Peyer's patch (tissue), 4 donors: Measurements from ENCODE around the gene GCDH.

Experiments used
- CTCF ChIP-seq, 6 experiments: fragments of 450-650 bp in 4 of 6; fragments of 200-600 bp in 2 of 6; sonication (generic) in 1 of 6; IDR thresholded peaks; one replicate each; pipeline ENCODE4 v1.5.1; 2017 to 2019; ENCODE audit warnings: antibody characterized with exemption in 6 of 6, mild to moderate bottlenecking in 3 of 6, moderate library complexity in 1 of 6
- POLR2A ChIP-seq, 2 donors: fragments of 450-650 bp; IDR thresholded peaks; one replicate each; pipeline ENCODE4 v1.5.1; 2017; ENCODE audit warnings: antibody characterized with exemption in 2 of 2, mild to moderate bottlenecking in 2 of 2, moderate library complexity in 2 of 2

GRCh38 chr19:12945479-12946091 is 54.6 kb downstream of the GCDH start, which contains the start of gene RAD23A:
- TF ChIP-seq CTCF (IDR thresholded peaks at IDR 0.05), result peak in 2 of 6 experiments; percentile 23 to 30
- TF ChIP-seq POLR2A (IDR thresholded peaks at IDR 0.05), result peak; percentile 71 to 80
